ENCODE measurements around the gene TLE3.

The TLE3 gene

DNA sequence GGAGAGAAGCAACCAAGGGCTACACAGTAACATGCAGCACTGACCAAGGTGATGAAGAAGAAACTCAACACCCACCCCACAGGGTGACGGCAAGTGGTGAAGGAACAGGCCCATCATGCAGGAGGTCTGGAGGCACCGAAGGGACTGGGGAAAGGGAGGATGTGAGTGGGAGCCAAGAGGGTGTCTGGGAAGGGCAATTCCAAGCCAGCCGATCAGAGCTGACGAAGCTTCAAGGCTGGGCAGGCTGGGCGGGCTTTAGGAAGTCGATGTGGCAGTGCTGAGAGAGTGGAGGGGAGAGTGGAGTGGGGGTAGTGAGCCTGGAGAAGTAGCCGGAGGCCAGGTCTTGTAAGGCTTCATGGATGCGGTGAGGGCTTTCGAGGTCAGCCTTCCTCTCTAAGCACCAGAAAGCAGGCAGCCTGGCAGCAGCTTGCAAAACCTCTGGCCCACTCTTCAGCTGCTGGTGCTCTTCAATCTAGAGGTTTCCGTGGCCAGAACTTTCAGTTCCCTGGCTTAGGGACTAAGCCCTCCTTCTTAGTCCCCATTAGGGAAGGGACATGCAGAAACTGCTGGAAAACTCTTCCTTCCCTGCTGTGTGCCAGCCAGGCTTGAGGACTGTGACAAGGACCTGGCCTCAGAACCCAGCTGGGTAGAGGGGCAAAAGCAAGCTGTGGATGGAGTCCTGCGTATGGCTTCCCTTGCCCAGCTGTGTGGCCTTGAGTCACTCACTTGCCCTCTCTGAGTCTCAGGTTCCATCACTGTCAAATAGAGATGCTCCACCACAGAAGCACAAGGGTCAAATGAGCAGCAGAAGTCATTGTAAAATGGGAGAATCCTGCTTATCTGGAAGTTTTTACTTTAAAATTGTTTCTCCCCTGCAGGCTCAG, 72.1 kb downstream of the TLE3 start:
- DNase-seq, result no peak

DNA sequence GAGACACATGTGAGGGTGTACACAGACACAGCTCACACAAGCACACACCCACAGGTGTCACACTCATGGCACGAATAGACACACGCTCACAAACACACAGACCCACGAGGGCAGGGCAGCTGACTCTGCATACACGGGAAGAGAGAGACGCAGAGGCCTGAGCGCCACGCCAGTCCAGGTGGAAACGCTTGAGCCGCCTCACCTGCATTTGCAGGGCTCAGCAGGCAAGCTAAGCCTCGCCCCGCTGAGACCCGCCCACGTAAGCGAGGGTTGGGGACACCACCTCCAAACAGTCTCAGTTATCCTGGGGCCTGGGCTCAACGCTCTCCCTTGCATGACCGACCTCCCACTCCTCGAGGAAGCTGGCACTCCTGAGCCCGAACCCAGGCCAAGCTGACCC, 73.2 kb downstream of the TLE3 start:
- no peak for DNase-seq

DNA sequence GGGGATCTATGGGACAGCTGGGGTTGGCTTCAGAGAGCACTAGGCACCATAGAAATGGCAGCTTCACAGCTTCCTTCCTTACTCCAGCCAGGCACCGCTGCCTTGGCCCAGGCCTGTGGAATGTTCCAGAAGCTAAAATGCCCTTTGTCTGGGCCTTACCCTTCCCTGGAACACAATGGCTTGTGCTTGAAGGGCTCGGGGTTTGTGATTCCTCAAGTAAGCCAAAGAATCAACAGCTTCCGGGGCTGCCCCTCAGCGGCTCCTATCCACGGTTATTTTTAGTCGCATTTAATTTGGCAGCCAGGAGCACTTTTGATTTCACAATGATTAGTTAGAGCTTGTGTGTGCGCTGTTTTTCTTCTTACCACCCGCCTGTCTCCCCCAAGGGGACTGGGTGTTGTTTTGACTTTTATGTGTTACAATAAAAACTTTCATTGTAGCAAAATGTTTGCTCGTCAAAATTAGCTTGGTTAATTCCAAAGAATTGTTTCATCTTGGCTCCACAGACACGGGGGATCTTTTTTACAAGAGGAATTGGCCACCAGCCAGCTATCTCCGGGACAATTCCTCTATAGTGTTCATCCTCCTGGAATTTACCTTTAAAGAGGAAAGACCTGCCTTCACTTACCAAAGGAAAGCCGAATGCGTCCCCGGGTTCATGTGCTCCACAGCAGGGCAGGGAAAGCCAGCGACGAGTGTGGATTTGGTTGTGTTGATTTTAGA, 73.8 kb downstream of the TLE3 start:
- no peak for DNase-seq

DNA sequence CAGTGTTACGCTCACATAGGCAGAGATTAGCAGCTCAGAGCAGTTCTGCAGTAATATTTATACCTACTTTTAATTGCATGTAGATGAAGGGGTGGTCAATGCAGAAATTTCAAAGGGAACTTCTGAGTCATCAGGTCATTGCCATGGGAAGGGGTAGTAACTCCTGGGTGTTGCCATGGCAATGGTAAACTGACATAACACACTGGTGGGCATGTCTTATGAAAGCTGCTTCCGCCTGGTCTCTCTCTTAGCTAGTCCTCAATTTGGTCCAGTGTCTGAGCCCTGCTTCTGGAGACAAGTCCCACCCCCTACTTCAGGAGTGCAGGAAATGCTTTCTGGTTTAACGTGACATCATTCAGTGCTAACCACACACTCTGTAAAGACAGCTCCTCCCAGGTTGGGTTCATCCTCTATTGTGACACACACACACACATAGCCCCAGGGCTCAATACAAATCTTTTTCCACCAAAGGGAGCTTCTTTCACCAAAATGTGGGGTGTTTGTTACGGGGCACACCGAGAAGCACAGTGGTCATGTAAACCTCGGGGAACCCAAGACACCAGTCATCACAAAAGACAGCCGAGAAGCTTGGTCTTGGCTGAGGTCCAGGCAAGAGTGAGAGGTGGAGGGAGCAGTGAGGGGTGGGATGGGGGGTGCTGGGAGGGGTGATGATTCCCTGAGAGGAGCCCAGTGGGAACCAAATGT, 74.5 kb downstream of the TLE3 start:
- no peak for DNase-seq

DNA sequence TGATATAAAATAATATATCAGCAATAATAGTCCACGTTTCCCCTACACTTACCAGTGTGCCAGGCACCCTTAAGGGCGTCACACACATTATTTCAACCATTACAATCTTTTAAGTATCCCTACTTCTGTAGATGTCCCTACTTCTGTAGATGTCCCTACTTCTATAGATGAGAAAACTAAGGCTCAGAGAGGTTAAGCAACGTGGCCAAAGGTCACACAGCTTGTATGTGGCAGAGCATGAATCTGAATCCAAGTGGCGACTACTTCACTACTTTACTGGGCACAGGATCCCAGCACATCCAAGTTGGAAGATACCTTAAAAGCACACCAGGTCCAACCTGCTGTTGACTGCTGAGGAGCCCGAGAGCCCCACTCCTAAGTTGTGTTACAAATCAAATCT, 77.5 kb downstream of the TLE3 start:
- DNase-seq, result no peak

DNA sequence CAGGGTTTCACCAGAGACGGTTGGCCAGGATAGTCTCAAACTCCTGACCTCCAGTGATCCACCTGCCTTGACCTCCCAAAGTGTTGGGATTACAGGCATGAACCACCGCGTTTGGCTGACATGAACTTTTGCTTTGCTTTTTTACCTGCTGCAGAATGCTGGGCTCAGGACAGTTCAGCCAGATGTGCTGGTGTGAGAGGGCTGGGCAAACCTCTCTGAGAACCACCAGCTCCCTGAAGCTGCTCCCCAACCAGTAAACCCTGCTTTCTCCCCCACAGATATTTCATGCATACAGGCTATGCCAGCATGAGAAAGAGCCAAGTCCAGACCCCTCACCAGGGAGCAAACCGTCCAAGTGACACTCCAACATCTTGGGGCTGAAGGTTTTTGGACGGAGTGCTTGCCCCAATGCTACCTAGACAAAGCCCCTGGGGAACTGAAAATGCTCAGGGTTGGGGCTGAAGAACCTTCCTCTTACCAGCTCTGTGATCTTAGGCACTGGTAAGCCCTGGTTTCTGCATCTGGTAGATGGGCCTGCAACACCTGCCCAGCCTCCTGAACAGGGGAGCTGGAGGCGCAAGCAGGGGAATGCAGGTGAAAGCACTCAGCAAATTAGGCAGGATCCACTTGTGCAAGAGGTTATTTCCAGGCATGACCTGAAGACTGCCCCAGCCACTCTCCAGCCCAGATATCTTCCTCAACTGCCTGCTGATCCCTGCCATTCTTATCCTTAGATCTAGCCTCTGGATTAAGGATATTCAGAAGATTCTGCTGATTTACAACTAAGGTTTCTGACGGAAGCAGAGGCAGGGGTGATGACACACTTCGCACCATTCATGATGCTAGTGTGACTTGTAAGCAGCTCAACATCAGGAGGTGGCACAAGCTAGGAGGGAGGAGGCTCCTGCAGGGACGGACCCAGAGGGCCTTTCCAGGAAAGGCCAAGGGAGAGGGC, 78.8 kb downstream of the TLE3 start:
- DNase-seq, result no peak

DNA sequence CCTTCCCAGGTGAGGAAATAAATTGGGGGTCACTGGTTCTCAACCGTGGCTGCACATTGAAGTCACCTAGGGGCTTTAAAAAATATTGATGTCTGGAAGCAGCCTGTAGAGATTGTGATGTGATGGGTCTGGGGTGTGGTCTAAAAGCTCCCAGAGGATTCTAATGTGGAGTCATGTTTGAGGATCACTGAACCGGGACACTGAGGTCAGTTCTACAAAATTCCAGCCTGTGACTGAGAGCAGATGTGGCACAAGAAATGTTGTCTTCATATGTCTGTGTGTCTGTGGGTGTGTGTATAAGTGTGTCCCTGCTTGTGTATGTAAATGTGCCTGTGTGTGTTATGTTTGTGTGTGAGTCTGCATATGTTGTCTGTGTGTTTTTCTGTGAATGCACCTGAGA, 79.9 kb downstream of the TLE3 start:
- DNase-seq, result no peak

DNA sequence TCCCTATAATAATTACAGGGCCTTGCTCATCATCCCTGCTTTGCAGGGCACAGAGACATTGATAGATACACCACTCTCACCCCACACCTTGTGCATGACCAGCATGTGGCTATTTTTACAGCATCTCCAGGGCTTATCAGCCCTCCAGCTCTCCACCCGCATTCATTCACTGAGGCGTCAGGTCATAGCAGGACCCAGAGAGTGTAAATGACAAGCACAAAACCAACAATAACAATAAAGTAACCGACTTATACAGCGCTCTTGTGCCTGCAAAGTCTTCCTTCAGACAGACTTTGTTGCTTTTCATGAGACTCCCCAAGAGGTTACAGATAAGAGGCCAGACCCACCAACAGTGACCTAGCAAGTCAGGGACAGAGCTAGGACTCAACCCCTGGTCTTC, 80.7 kb downstream of the TLE3 start:
- no peak for DNase-seq

DNA sequence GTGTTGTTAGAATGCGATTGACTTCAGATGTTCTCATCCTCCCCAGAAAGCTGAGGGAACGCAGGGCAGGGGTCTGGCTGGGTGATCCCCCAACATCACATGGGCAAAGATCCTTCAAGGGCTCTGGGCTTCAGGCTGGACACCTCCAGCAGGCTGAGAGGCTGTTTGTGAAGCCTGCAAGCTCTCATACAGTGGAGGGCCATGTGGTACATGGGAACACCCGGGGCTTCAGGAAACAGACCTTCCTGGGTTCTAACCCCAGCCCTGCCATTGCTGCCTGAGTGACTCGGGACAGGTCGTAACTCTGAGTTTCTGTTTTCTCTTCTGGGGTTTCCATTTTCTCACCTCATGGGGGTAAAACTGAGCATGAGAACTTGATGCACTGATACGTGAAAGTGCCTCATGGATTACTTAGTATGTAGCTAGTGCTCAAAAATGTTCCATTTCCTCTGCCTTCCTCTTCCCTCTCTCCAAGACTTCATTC, 81.2 kb downstream of the TLE3 start:
- no peak for DNase-seq

DNA sequence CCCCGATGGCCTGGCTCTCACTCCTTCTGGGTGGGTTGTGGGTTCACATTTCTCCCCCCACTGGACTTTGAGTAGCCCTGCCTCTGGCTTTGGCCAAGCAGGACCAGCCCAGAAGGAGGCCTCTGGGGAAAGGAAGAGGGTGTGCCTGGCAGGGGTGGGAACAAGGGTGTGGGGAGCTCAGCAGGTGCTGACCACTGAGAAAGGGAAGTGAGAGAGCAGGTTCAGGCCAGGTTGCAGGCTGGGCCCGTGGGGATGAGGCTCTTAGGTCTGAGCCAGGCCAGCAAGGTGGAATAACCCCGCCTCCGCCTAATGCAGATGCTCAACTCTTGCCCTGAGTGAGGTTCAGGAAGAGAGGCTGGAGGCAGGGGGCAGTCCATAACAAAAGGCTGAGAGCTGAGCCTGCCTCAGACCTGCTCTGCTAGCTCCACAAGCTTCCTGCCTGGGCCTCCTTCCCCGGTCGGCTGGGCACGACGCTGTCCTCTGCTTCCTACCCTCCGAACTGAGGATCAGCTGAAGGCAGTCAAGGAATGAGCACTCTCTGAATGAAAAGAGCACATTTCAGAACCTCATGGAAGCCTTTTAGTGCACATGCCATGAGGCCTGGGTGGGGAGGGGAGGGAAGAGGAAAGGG, 82.7 kb downstream of the TLE3 start:
- DNase-seq, result no peak

DNA sequence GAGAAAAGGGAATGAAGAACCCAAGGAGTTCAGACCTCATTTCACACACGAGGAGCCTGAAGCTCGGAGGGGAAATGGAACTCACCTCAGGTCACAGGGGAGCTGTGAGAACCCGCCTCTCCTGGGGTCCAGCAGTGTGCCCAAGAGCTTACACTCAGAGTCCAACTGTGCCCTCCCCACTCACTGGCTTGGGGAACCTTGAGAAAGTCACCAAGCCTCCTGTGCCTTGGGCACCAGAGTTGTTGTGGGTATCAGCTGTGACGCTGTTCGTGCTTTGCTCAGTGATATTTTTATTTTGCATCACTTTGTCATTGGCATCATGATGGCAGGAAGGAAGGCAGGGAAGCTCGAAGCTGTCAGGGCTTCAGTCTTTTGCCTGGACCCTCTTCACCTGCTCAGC, 83.4 kb downstream of the TLE3 start:
- no peak for DNase-seq

DNA sequence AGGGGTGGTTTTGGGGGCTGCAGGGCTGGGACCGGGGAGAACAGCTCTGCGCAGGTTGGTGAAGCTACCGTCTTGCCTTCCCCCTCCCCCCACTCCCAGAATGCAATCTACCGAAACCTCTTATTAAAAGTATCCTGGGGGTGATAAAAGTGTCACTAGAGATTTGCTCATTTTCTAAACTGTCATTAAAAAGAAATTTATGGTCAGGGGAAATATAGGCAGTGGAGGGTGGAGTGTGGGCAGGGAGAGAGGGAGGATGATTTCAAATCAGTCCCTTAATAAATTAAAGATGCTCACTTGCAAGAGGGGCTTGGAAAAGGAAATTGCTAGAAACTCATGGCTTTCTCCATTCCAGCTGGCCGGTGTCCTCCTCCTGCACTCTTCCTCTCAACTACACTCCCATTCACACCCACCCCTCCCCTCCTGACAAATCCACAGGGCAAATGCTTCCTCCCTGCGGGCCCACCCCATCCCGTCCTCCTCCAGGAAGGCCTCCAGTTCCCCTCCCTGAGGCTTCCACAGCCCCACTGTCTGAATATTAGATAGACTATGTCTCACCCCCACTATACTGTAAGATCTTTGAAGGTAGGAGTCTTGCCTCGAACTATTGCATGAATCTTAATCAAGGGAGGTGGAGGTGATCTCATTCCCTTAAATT, 83.9 kb downstream of the TLE3 start:
- no peak for DNase-seq

DNA sequence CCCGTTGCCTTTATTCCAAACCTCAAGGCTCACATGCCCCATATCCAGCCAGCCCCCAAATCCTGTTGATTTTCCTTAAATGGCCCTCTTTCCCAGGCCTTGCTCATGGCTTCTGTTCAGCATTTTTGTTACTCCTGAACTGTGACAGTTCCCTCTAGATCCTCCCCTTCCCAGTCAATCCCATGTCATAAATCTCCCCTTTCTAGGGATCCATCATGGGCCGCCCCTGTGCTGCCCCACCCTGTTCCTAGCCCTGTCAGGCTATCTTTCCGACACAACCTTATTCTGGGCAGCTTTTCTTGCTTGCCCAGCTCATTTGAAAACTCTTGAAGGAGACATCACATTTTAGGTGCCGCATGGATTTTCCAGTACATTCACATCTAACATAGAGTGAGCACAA, 84.8 kb downstream of the TLE3 start:
- no peak for DNase-seq

DNA sequence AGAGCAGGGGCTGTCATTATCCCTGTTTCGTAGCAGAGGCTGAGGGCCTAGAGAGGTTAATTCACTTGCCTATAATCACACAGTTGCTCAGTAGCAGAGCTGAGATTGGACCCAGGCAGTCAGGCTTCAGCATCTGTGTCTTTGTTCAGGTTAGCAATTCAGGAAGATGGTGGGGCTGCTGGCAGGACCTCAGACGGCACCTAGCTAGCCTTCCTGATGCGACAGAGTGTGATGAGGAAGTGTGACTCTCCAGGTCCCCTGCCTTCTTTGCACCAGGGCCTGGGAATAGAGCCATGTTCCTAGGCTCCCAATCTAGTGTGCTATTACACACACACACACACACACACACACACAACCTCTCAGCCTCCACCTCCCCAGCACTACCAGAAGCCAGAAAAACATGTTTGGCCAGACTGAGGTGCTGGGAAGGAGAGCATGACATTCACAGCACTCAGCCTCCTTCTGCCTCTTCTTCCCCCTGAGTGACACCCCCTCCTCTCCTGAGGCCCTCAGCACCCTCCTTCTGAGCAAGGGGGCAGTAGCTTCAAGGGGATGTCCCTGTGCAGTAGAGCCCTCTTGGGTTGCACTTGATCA, 88.9 kb downstream of the TLE3 start:
- no peak for DNase-seq

DNA sequence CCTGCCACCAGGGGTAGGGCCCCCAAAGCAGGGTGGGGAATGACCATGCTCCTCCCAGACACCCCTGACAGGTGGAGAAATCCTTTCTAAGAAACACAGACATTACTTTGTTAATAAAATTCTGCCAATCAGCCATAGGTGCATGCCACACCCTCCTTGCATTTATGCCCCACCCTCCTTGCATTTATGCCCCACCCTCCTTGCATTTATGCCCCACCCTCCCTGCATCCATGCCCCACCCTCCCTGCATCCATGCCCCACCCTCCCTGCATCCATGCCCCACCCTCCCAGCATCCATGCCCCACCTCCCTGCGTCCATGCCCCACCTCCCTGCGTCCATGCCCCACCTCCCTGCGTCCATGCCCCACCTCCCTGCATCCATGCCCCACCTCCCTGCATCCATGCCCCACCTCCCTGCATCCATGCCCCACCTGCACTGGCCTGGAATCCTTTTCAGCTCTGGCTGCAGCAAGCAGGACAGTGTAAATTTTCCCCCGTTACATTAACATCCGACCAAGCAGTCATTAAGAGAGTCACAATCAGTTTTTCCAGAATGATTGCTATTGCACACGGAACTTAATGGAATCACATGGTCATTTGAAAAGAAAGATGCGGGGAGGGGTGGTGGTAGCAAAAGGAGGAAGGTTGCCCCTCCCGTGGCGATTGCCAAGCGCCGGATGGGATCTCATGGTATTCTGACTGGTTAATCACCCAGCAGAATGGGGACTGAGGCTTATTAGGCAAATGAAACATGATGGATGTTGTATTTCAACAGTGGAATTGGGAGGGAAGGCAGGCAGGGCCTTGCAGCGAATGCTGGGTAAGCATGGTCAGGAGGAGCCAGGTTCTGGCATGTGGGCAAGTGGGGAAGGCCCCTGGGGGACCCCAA, 91.2 kb downstream of the TLE3 start:
- no peak for DNase-seq

DNA sequence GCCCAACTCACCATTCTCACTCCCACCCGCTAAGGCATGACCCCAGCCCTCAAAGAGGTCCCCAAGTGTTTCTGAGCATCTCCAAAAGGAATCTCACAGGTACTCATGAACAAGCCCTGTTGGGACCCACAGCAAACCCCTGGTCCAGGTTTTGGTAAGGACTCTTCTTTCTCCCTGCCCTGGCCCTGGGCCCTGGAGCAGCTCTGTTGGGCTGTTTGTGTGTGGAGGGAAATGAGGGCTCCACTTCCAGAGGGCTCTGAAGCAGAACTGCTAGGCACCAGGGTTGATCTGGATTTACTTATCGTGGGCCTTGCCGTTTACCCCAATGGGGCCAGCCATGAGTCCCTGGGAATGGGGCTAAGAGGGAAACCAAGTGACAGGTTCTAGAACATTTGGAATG, 92.9 kb downstream of the TLE3 start:
- no peak for DNase-seq

DNA sequence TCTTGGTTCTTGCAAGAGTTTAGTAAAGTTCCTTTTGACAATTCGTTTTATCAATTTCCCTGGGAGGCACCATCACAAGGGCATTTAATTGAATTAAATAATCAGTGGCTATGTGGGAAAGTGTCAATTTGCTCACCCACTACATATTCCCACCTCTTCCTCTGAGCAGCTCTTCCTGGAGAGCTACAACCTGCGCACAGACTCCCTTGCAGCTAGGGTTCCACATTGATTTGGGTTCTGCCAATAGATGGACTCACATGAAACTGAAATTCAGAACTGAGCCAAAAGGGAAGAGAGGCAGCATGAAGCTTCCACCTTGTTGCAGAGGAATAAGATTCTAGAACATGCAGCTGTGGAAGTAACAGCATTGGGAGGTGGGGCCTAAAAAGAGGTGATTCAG, 94.8 kb downstream of the TLE3 start:
- no peak for DNase-seq

DNA sequence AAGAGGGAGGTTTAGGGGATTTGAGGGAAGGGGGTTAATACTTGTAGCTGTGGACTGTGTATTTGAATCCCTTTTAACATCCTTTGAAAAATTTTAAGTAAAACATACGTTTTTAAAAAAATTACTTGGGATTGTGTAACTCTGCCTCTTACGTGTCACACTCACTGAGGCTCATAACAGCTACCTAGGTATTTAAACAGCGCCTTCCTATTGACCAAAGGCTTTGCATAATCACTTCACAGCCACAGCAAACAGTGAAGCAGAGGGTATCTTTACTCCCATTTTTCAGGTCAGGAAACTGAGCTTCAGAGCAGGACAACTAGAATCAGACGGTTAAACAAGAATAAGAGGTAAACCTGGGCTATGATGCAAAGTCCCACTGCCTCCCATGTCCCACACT, 95.9 kb downstream of the TLE3 start:
- no peak for DNase-seq

DNA sequence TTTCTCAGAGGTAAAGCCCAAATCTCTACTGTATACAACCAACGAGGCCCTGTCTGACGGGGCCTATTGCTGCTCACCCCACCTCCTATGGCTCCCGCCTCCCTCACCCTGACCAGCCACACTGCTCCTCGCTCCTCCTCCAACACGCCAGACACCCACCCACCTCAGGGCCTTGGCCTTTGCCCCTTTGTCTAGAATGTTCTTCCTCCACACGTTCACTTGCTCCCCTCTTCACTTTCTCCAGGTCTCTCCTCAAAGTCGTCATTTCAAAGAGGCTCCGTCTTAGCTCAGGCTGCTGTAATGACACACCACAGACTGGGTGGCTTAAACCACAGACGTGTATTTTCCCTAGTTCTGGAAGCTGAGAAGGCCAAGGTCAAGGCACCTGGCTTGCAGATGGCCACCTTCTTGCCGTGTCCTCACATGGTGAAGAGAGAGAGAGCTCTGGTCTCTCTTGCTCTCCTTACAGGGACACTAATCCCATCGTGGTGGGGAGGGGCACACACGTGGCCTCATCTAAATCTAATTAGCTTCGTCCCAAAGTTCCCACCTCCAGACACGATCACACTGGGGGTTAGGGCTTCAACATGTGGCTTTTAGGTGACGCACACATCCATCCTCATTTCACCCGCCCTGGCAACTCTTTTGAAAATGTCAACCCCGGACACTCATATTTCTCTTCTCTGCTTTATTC, 98.2 kb downstream of the TLE3 start:
- no peak for DNase-seq

Data from KG1 (cell line).